Fibroblast of lung (primary cell): ENCODE results near the gene CTBP1. TPM values are rescaled to one million over a fixed set of nuclear protein-coding genes. Genes with fewer than 3 reads are reported as not detected.

Source experiments
- DNase-seq, 2 donors: peaks; one replicate each; pipeline versions ENCODE4 v3.0.0 to v3.0.0-alpha.2; 2010; ENCODE audit warnings: low read depth in 2 of 2
- H2AFZ ChIP-seq: 2 replicates; pipeline ENCODE4 v1.5.1; 2012; ENCODE audit warnings: low read length, control low read depth, inconsistent platforms
- H3K27ac ChIP-seq: 2 replicates; pipeline ENCODE4 v1.5.1; 2011; ENCODE audit warnings: low read length, control low read depth; ENCODE audit not compliant: insufficient read depth
- H3K27me3 ChIP-seq: 2 replicates; pipeline ENCODE4 v1.5.1; 2011; ENCODE audit warnings: mild to moderate bottlenecking, low read length; ENCODE audit not compliant: control insufficient read depth, insufficient read depth
- H3K36me3 ChIP-seq: 2 replicates; pipeline ENCODE4 v1.5.1; 2011; ENCODE audit warnings: low read length; ENCODE audit not compliant: control insufficient read depth, insufficient read depth
- H3K4me1 ChIP-seq: 2 replicates; pipeline ENCODE4 v1.5.1; 2011; ENCODE audit warnings: low read length; ENCODE audit not compliant: control insufficient read depth, insufficient read depth; ENCODE audit errors: extremely low read depth
- H3K4me2 ChIP-seq: 2 replicates; pipeline ENCODE4 v1.5.1; 2011; ENCODE audit warnings: low read length, control low read depth; ENCODE audit not compliant: insufficient read depth; ENCODE audit errors: extremely low read depth
- H3K4me3 ChIP-seq, 4 experiments: fragments of 200-600 bp in 1 of 4; sonication (generic) in 1 of 4; replicated peaks in 1 of 4; 2 replicates each; pipeline ENCODE4 v1.5.1; 2011 to 2016; ENCODE audit warnings: low read length in 4 of 4, low read depth in 3 of 4, mild to moderate bottlenecking in 3 of 4, control low read depth in 2 of 4, inconsistent platforms in 1 of 4, mixed read lengths in 1 of 4; ENCODE audit not compliant: insufficient read depth in 1 of 4; ENCODE audit errors: control extremely low read depth in 1 of 4
- H3K79me2 ChIP-seq: 2 replicates; pipeline ENCODE4 v1.5.1; 2012; ENCODE audit warnings: mild to moderate bottlenecking, low read length, inconsistent platforms; ENCODE audit not compliant: control insufficient read depth, insufficient read depth
- H3K9ac ChIP-seq: 2 replicates; pipeline ENCODE4 v1.5.1; 2011; ENCODE audit warnings: mild to moderate bottlenecking, low read length, control low read depth; ENCODE audit not compliant: insufficient read depth
- H3K9me3 ChIP-seq: 2 replicates; pipeline ENCODE4 v1.5.1; 2012; ENCODE audit warnings: low read depth, low read length; ENCODE audit not compliant: control insufficient read depth, insufficient read depth
- H4K20me1 ChIP-seq: 2 replicates; pipeline ENCODE4 v1.5.1; 2011; ENCODE audit warnings: low read length; ENCODE audit not compliant: control insufficient read depth, insufficient read depth; ENCODE audit errors: extremely low read depth
- EZH2 ChIP-seq: IDR thresholded peaks from 2 replicates; pipeline ENCODE4 v1.5.1; 2012; ENCODE audit warnings: low read length, control low read depth, mild to moderate bottlenecking; ENCODE audit errors: missing control alignments
- polyA plus RNA-seq, 2 donors: library from polyadenylated mRNA; depleted of rRNA in 1 of 2; stranded (reverse) in 1 of 2; unstranded in 1 of 2; fragments of >200 nt; gene quantifications; 2 replicates each; pipeline ENCODE4 v1.2.1, GENCODE V29; 2011 to 2012; ENCODE audit warnings: missing spikeins in 1 of 2
- total RNA-seq: library from RNA; depleted of rRNA; stranded (reverse); fragments of >200 nt; gene quantifications from 2 replicates; pipeline ENCODE4 v1.2.1, GENCODE V29; 2014
- TF ChIP-seq, protein P1 (sequence below), 2 donors: IDR thresholded peaks in 1 of 2; conservative IDR thresholded peaks in 1 of 2; 1 replicate in 1 of 2; 2 replicates in 1 of 2; pipeline ENCODE4 v1.5.1; 2011 to 2012; ENCODE audit warnings: low read length in 2 of 2, control low read depth in 1 of 2, inconsistent platforms in 1 of 2, low read depth in 1 of 2, mild to moderate bottlenecking in 1 of 2

The CTBP1 gene
- total and polyA plus RNA-seq, 2 donors (not counting 1 experiment from before 2014, with no cell fraction given) = 78.2 to 249 TPM

DNA sequence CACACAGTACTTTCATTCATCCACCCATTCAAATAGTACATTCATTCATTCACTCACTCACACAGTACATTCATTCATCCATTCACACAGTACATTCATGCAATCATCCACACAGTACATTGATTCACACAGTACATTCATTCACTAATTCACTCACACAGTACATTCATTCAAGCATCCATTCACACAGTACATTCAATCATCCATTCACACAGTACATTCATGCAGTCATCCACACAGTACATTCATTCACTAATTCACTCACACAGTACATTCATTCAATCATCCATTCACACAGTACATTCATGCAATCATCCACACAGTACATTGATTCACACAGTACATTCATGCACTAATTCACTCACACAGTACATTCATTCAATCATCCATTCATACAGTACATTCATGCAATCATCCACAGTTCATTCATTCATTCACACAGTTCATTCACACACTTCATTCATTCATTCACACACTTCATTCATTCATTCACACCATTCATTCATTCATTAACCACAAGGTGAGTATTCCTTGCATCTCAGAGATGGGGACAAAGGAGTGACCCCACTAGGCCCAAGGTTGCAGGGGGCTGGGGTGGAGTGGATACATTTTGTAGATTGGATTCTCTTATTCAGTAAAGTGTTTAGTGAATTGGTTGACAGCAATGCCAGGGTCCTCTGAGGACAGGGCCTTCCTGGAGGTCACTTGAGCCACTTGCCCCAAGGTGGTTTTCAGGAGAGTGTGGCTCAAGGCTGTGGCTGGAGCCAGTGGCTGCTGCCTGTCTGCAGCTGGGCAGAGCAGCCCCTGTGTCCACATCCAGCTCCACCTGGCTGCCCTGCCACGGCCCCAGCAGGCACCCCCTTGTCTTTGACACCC is 72.3 kb downstream of the CTBP1 start:
- H3K9ac ChIP-seq = no peak overlapping the region
- peaks cover 6% of the 10 kb centered on the region for H3K4me1 ChIP-seq
- no peak for TF ChIP-seq EZH2
- TF ChIP-seq, protein P1, sequence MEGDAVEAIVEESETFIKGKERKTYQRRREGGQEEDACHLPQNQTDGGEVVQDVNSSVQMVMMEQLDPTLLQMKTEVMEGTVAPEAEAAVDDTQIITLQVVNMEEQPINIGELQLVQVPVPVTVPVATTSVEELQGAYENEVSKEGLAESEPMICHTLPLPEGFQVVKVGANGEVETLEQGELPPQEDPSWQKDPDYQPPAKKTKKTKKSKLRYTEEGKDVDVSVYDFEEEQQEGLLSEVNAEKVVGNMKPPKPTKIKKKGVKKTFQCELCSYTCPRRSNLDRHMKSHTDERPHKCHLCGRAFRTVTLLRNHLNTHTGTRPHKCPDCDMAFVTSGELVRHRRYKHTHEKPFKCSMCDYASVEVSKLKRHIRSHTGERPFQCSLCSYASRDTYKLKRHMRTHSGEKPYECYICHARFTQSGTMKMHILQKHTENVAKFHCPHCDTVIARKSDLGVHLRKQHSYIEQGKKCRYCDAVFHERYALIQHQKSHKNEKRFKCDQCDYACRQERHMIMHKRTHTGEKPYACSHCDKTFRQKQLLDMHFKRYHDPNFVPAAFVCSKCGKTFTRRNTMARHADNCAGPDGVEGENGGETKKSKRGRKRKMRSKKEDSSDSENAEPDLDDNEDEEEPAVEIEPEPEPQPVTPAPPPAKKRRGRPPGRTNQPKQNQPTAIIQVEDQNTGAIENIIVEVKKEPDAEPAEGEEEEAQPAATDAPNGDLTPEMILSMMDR (conservative IDR thresholded peaks at IDR 0.05 in 1 of 2, IDR thresholded peaks at IDR 0.05 in 1 of 2; ENCODE audit: low read depth in 1 of 2, low read length in 2 of 2) = no peak
- no peak overlapping the region for H3K27ac ChIP-seq
- DNase-seq = no peak
- no peaks in the 10 kb centered on the region for H4K20me1 ChIP-seq
- H3K4me2 ChIP-seq = no peak overlapping the region
- peaks cover 6% of the 10 kb centered on the region for H3K79me2 ChIP-seq
- H2AFZ ChIP-seq = no peak overlapping the region
- no peaks in the 10 kb centered on the region for H3K9me3 ChIP-seq
- no peaks in the 10 kb centered on the region for H3K27me3 ChIP-seq
- no peaks in the 10 kb centered on the region for H3K36me3 ChIP-seq
- H3K4me3 ChIP-seq = no peak overlapping the region

DNA sequence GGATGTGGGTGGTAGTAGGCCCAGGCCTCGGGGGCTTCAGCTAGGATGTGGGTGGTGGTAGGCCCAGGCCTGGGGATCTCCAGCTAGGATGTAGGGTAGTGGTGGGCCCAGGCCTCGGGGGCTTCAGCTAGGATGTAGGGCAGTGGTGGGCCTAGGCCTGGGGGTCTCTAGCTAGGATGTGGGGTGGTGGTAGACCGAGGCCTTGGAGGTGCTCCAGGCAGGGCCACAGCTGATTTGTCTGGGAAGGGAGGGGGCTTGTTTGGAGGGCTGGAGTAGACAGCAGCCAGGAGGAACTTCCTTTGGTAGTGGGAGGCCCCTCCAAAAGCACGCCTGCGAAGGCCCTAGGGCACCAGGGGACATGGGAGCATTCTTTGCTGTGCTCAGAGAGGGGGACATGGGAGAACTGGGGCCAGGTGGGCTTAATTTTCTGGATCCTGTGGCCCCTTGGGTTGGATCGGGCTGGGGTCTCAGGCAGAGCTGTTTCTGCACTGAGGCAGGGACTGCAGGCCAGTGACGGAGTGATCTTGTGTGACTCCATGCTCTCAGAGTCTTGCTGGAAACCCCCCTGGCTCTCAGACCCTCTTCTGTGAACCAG is 73.2 kb downstream of the CTBP1 start:
- Histone ChIP-seq H3K9ac (no peak overlapping the region), H3K36me3 (peaks cover 3% of the 10 kb centered on the region), H3K4me3 (no peak overlapping the region), H3K79me2 (peaks cover 14% of the 10 kb centered on the region), H3K27ac (no peak overlapping the region), H3K9me3 (no peaks in the 10 kb centered on the region), H3K4me2 (no peak overlapping the region), H2AFZ (no peak overlapping the region), H3K27me3 (no peaks in the 10 kb centered on the region), H4K20me1 (no peaks in the 10 kb centered on the region), H3K4me1 (peaks cover 7% of the 10 kb centered on the region)
- no peak for TF ChIP-seq EZH2
- TF ChIP-seq, protein P1 (conservative IDR thresholded peaks at IDR 0.05 in 1 of 2, IDR thresholded peaks at IDR 0.05 in 1 of 2; ENCODE audit: low read depth in 1 of 2, low read length in 2 of 2) = no peak
- no peak for DNase-seq

DNA sequence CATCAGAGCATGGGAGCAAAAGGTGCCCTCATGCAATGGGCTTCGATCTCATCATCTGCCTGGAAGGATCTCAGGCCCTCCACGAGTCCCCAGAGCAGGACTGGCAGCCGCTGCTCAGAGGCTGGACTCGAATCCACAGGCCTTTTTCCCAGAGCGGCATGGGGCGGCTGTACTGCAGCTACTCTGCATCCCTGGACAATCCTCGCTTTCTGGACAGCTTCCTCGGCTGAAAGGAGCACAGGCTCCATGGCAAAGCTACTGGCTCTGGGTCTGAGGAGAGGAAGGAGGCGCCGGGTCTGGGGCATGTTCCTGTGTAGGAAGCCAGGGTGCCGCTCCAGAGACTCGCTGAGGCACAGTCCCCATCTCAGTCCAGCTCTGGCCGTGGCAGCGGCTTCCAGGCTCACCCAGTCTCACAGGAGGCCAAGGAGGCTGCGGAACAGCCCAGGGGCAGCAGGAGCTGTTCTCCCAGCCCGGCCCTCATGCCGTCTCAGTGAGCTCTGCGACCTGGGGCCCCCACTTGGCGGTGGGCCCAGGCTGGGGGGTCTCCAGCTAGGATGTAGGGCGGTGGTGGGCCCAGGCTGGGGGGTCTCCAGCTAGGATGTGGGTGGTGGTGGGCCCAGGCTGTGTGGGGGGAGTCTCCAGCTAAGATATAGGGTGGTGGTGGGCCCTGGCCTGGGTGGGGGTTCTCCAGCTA is 73.8 kb downstream of the CTBP1 start:
- no peaks in the 10 kb centered on the region for H3K27me3 ChIP-seq
- peaks cover 19% of the 10 kb centered on the region for H3K79me2 ChIP-seq
- H3K4me3 ChIP-seq = no peak overlapping the region
- peaks cover 10% of the 10 kb centered on the region for H3K4me1 ChIP-seq
- no peaks in the 10 kb centered on the region for H3K9me3 ChIP-seq
- TF ChIP-seq EZH2 = no peak
- TF ChIP-seq, protein P1 (conservative IDR thresholded peaks at IDR 0.05 in 1 of 2, IDR thresholded peaks at IDR 0.05 in 1 of 2; ENCODE audit: low read depth in 1 of 2, low read length in 2 of 2) = no peak
- no peak overlapping the region for H2AFZ ChIP-seq
- no peak for DNase-seq
- H3K4me2 ChIP-seq = no peak overlapping the region
- H3K36me3 ChIP-seq = peaks cover 9% of the 10 kb centered on the region
- H3K27ac ChIP-seq = no peak overlapping the region
- no peaks in the 10 kb centered on the region for H4K20me1 ChIP-seq
- no peak overlapping the region for H3K9ac ChIP-seq
